SH-SY5Y (cell line): ENCODE data around the gene SPG7.

ENCODE experiments used
- GATA2 ChIP-seq: IDR thresholded peaks from 2 replicates; pipeline ENCODE4 v1.6.1; 2011; ENCODE audit warnings: mild to moderate bottlenecking, low read depth, low read length
- GATA3 ChIP-seq: IDR thresholded peaks from 2 replicates; pipeline ENCODE4 v1.6.1; 2011; ENCODE audit warnings: low read depth, mild to moderate bottlenecking, low read length, moderate library complexity

- TF ChIP-seq GATA2: no peak
- no peak for TF ChIP-seq GATA3
Measured at GRCh38 chr16:89581861-89582563, 73.8 kb downstream of the SPG7 start.
